GM12878 (cell line): Measurements from ENCODE around the gene ATOSA. TPM values are rescaled to one million over a fixed set of nuclear protein-coding genes. Genes with fewer than 3 reads are reported as not detected.

Experiments
- ATAC-seq: fragments of 200-7000 bp; cut with Tn5 transposase; 3 replicates; pipeline ENCODE4 v1.9.1; 2020; ENCODE audit warnings: mild to moderate bottlenecking, moderate library complexity
- BruUV-seq: library from RNA; stranded (reverse); fragments of 400-500 nt; replicated peaks from 2 replicates; lab custom pipeline; 2021; lab: Mats Ljungman, UMichigan
- CTCF ChIA-PET: fragments of 300-600 bp; sonication (Branson Sonifier 250); formaldehyde crosslinking; extraction: SDS; loops from one replicate; lab custom pipeline; 2021; ENCODE audit warnings: inconsistent platforms; lab: Yijun Ruan, JAX
- POLR2A ChIA-PET: fragments of 350-600 bp; formaldehyde crosslinking; extraction: SDS; loops from one replicate; lab custom pipeline; 2021; ENCODE audit warnings: inconsistent platforms; lab: Charles Lee
- RAD21 ChIA-PET: fragments of 300-600 bp; sonication (Branson Sonifier 250); formaldehyde crosslinking; loops from one replicate; lab custom pipeline; 2023; ENCODE audit warnings: antibody characterized with exemption; ENCODE audit not compliant: unreplicated experiment; lab: Charles Lee
- SMC1A ChIA-PET: fragments of 300-600 bp; sonication (Branson Sonifier 250); formaldehyde crosslinking; loops from one replicate; lab custom pipeline; 2023; ENCODE audit not compliant: unreplicated experiment, uncharacterized antibody; lab: Charles Lee
- DNase-seq: peaks from one replicate; pipeline ENCODE4 v3.0.0-alpha.2; 2011; ENCODE audit warnings: low read depth, low spot score
- FAIRE-seq: peaks from 3 replicates; lab custom pipeline; 2011; peaks lifted over from hg19 to GRCh38; lab: Jason Lieb, UNC
- H2AFZ ChIP-seq: 2 replicates; pipeline ENCODE4 v1.6.0; 2011; ENCODE audit warnings: low read depth, low read length, control low read depth; ENCODE audit not compliant: control insufficient read depth
- H3K27ac ChIP-seq: 2 replicates; pipeline ENCODE4 v1.5.1; 2011; ENCODE audit warnings: control low read depth; ENCODE audit not compliant: control insufficient read depth, insufficient read depth
- H3K27me3 ChIP-seq, 2 experiments: replicated peaks in 1 of 2; 2 replicates each; pipeline versions ENCODE4 v1.6.0 to v1.6.1; 2011; ENCODE audit warnings: low read length in 1 of 2; ENCODE audit not compliant: control insufficient read depth in 2 of 2, insufficient read depth in 2 of 2
- H3K36me3 ChIP-seq, 2 experiments: 2 replicates each; pipeline ENCODE4 v1.5.1; 2011; ENCODE audit warnings: low read length in 1 of 2; ENCODE audit not compliant: control insufficient read depth in 2 of 2, insufficient read depth in 2 of 2
- H3K4me1 ChIP-seq: 2 replicates; pipeline ENCODE4 v1.6.1; 2011; ENCODE audit warnings: mild to moderate bottlenecking, low read length, moderate library complexity, mixed read lengths; ENCODE audit not compliant: control insufficient read depth, insufficient read depth
- H3K4me2 ChIP-seq: 2 replicates; pipeline ENCODE4 v1.6.0; 2011; ENCODE audit warnings: control low read depth; ENCODE audit not compliant: control insufficient read depth, insufficient read depth
- H3K4me3 ChIP-seq: fragments of 200-600 bp; sonication (generic); 2 replicates; pipeline ENCODE4 v1.5.1; 2016
- H3K79me2 ChIP-seq: 2 replicates; pipeline ENCODE4 v1.6.0; 2011; ENCODE audit warnings: low read length; ENCODE audit not compliant: control insufficient read depth, insufficient read depth
- H3K9ac ChIP-seq: 2 replicates; pipeline ENCODE4 v1.8.0; 2011; ENCODE audit warnings: low read length, control low read depth, mixed read lengths; ENCODE audit not compliant: control insufficient read depth, insufficient read depth
- H3K9me3 ChIP-seq: replicated peaks from 3 replicates; pipeline ENCODE4 v1.5.1; 2011; ENCODE audit warnings: mild to moderate bottlenecking, low read length; ENCODE audit not compliant: control insufficient read depth, insufficient read depth
- H4K20me1 ChIP-seq: 2 replicates; pipeline ENCODE4 v1.6.0; 2011; ENCODE audit not compliant: control insufficient read depth, insufficient read depth
- CBX3 ChIP-seq: fragments of 200-600 bp; sonication (generic); IDR thresholded peaks from 2 replicates; pipeline ENCODE4 v1.6.1; 2016; ENCODE audit warnings: low read depth, borderline replicate concordance
- CEBPZ ChIP-seq: fragments of 150-350 bp; IDR thresholded peaks from 2 replicates; pipeline ENCODE4 v1.6.1; 2016; ENCODE audit warnings: low read depth, low read length
- SKIL ChIP-seq: fragments of 450-650 bp; IDR thresholded peaks from 2 replicates; pipeline ENCODE4 v1.6.1; 2017; ENCODE audit warnings: mild to moderate bottlenecking, low read depth, inconsistent platforms; ENCODE audit not compliant: poor library complexity, severe bottlenecking
- YY1 ChIP-seq: IDR thresholded peaks from 2 replicates; pipeline ENCODE4 v1.6.1; 2011; ENCODE audit warnings: low read depth, mild to moderate bottlenecking, low read length
- in situ Hi-C: fragments of 300-500 bp; cut with MboI; formaldehyde crosslinking; loops from 9 replicates; pipeline ENCODE4 v1.14.3; 2018; ENCODE audit warnings: mixed read lengths
- intact Hi-C: fragments of 100-400 bp; cut with micrococcal nuclease; formaldehyde crosslinking; loops from one replicate; pipeline ENCODE4 v1.14.2; 2022; ENCODE audit not compliant: unreplicated experiment
- polyA plus RNA-seq, 11 experiments: library from polyadenylated mRNA; depleted of rRNA in 4 of 11; unstranded in 6 of 11; stranded (reverse) in 5 of 11; fragments of >200 nt; fragmentation: Nextera tagmentation in 4 of 11; fragmentation: Illumina TruSeq in 1 of 11; extraction: Ambion mirVana in 4 of 11; extraction: Trizol in 1 of 11; gene quantifications; 1 replicate in 1 of 11; 2 replicates in 10 of 11; pipeline versions ENCODE4 v1.2.1 to v1.2.3, GENCODE V29; 2011 to 2016; ENCODE audit warnings: inconsistent platforms in 2 of 11, missing spikeins in 2 of 11, low read depth in 1 of 11
- total RNA-seq, 4 experiments: library from RNA; depleted of rRNA in 3 of 4; stranded (reverse); fragments of >200 nt in 3 of 4; fragmentation: Illumina TruSeq in 1 of 4; extraction: Trizol in 1 of 4; gene quantifications; 2 replicates each; pipeline versions ENCODE4 v1.2.1 to v1.2.3, GENCODE V29; 2013 to 2021

The ATOSA gene
- total and polyA plus RNA-seq, 10 of the 15 experiments (the other 5 are each of a cell fraction or from before 2014, with no cell fraction given), result 6.8 to 24.3 (median 14.6) TPM

GRCh38 chr15:52649686-52650085, 29.5 kb downstream of the ATOSA start:
- H3K27me3 ChIP-seq, result no peaks in the 10 kb centered on the region
- RAD21 ChIA-PET, result no interaction called here
- no peaks in the 10 kb centered on the region for H4K20me1 ChIP-seq
- no peak overlapping the region for H3K27ac ChIP-seq
- BruUV-seq, result no TSS peak
- POLR2A ChIA-PET, result no interaction called here
- CTCF ChIA-PET, result no interaction called here
- ATAC-seq, result no peak
- in situ Hi-C loops, result no loop called here
- no peak for TF ChIP-seq SKIL
- TF ChIP-seq CBX3, result no peak
- no peak for TF ChIP-seq YY1
- no peak for TF ChIP-seq CEBPZ
- TF ChIP-seq, all 136 proteins: peak for 0
- H3K36me3 ChIP-seq, result peaks cover 0 to 13% of the 10 kb centered on the region in 2 experiments; a peak in 2 of 4 replicates
- no peak for FAIRE-seq
- intact Hi-C loops, result no loop called here
- no peak overlapping the region for H2AFZ ChIP-seq
- no peak overlapping the region for H3K9ac ChIP-seq
- no peak overlapping the region for H3K4me3 ChIP-seq
- no peak for DNase-seq
- no peaks in the 10 kb centered on the region for H3K9me3 ChIP-seq
- H3K4me2 ChIP-seq, result no peak overlapping the region
- H3K79me2 ChIP-seq, result no peaks in the 10 kb centered on the region
- no peaks in the 10 kb centered on the region for H3K4me1 ChIP-seq
- SMC1A ChIA-PET, result interaction anchor here (0.6 kb wide), 1 partner anchor 249 kb away, joined by 3 read pairs; no protein-coding TSS in a partner anchor
